Lower lobe of right lung (tissue), 2 donors: ENCODE data around the gene DPF3. TPM values are rescaled to one million over a fixed set of nuclear protein-coding genes. Genes with fewer than 3 reads are reported as not detected.

ENCODE experiments used
- ATAC-seq, 2 donors: fragments of 200-7000 bp; cut with Tn5 transposase; one replicate each; pipeline ENCODE4 v1.9.1; 2020 to 2022; ENCODE audit warnings: mild to moderate bottlenecking in 2 of 2, moderate library complexity in 2 of 2
- DNase-seq: peaks from one replicate; pipeline ENCODE4 v3.0.0-alpha.2; 2020
- H3K27ac ChIP-seq: fragments of 200-600 bp; one replicate; pipeline ENCODE4 v1.8.0; 2022
- H3K27me3 ChIP-seq: fragments of 200-600 bp; one replicate; pipeline ENCODE4 v1.8.0; 2022; ENCODE audit warnings: low read depth
- H3K36me3 ChIP-seq: fragments of 200-600 bp; one replicate; pipeline ENCODE4 v1.8.0; 2022; ENCODE audit warnings: mild to moderate bottlenecking
- H3K4me1 ChIP-seq: fragments of 200-600 bp; one replicate; pipeline ENCODE4 v1.8.0; 2022
- H3K4me3 ChIP-seq: fragments of 200-600 bp; one replicate; pipeline ENCODE4 v1.8.0; 2022; ENCODE audit warnings: mild to moderate bottlenecking
- H3K9me3 ChIP-seq: fragments of 200-600 bp; one replicate; pipeline ENCODE4 v1.8.0; 2022
- CTCF ChIP-seq: fragments of 200-600 bp; IDR thresholded peaks from one replicate; pipeline ENCODE4 v1.8.0; 2022; ENCODE audit warnings: antibody characterized with exemption, mild to moderate bottlenecking
- intact Hi-C: fragments of 100-400 bp; cut with DNase I; formaldehyde crosslinking; loops from one replicate; pipeline ENCODE4 v1.11.0; 2022
- total RNA-seq: library from RNA; stranded (reverse); fragmentation: NEBNext Ultra II Directional; extraction: Animal tissue kit (Norgen Biotek cat#: 25700); gene quantifications from one replicate; pipeline ENCODE4 v1.2.1, GENCODE V29; 2021
- donor health status: DM: no; HTN: yes; CAD: no; lungs with severe emphysema.

The DPF3 gene
- total RNA-seq, 1 donor from 2014 or later, result 0.59 TPM

GRCh38 chr14:72745991-72746980, 147.6 kb downstream of the DPF3 start:
- no peak for TF ChIP-seq CTCF
- peaks cover 3% of the 10 kb centered on the region for H3K9me3 ChIP-seq
- ATAC-seq, result no peak
- no peak overlapping the region for H3K4me3 ChIP-seq
- no peaks in the 10 kb centered on the region for H3K36me3 ChIP-seq
- no peak for DNase-seq
- no peaks in the 10 kb centered on the region for H3K27me3 ChIP-seq
- H3K4me1 ChIP-seq, result no peaks in the 10 kb centered on the region
- intact Hi-C loops, result no loop called here
- H3K27ac ChIP-seq, result no peak overlapping the region

DNA sequence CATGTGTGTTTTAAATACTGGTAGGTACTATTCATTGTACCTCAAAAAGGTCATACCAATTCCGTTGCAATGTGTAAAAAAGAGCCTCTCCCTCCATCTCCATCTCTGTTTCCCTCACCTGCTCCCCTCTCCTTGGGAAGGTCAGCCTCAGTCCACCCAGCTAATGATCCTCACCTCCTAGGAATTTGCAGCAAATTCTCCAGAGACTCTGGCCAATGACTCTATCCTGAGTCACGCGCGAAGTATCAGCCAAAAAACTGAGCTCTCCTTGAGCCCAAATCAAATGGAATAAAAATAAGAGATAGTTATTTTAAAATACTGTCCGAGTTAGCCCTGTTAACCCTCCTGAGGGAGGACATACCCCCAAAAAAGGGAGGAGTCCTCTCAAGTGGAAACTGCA, 148.4 kb downstream of the DPF3 start:
- Histone ChIP-seq H3K36me3 (no peaks in the 10 kb centered on the region), H3K4me1 (no peaks in the 10 kb centered on the region), H3K4me3 (no peak overlapping the region), H3K27ac (no peak overlapping the region), H3K9me3 (peaks cover 3% of the 10 kb centered on the region), H3K27me3 (no peaks in the 10 kb centered on the region)
- TF ChIP-seq CTCF, result no peak
- ATAC-seq (no peak), DNase-seq (no peak)
- intact Hi-C loops, result no loop called here

DNA sequence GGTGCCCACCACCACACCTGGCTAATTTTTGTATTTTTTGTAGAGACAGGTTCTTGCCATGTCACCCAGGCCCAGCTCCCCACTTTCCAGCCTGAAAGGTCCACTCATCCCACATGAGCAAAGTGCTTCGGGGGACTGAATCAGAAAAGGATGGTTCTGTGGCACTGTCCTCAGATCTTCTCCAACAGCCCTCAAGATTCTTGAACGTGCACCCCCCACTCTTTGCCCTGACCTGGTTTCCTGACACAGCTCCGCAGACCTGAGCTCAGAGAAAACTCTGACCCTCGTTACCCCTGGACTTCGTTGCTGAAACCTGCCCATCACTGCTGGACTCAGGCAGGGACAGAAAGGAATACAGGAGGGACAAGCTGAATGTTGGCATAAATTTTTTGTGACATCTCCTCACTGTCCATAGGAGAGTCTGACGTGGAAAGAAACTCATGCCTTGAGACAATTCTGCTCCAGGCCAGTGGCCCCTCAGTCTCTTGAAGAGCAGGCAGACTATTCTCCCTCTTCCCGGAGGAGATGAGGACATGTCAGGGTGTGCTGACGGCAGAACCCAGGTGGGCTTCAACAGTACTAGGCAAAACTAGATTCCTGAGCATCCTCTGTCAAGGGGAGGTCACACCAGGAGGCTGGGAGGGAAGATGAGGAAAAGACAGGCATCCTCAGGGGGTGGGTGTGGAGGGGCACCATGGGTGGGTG, 149.3 kb downstream of the DPF3 start:
- H3K27ac ChIP-seq, result no peak overlapping the region
- no peaks in the 10 kb centered on the region for H3K36me3 ChIP-seq
- intact Hi-C loops, result no loop called here
- no peak for ATAC-seq
- H3K27me3 ChIP-seq, result no peaks in the 10 kb centered on the region
- no peak for DNase-seq
- no peak overlapping the region for H3K4me3 ChIP-seq
- no peak for TF ChIP-seq CTCF
- H3K4me1 ChIP-seq, result no peaks in the 10 kb centered on the region
- peaks cover 3% of the 10 kb centered on the region for H3K9me3 ChIP-seq

DNA sequence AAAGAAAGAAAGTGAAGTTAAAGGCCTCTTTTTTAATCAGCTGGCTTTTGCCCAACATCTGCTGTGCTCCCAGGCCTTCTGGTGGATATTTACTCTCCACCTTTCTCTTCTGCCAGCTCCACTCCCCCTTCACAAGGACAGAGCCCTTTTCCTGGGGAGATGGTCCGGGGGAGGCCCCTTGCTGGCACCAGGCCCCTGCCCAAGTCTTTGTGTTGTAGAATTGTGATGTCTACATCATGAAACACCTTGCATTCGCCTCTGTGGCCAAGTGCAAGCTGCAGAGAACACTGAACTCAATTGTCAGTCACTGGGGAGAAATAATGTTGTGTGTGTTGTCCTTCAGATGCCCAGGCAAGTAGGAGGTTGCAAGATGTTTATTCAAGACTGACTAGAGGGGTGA, 150.3 kb downstream of the DPF3 start:
- DNase-seq, result no peak
- peaks cover 3% of the 10 kb centered on the region for H3K9me3 ChIP-seq
- no peak overlapping the region for H3K4me3 ChIP-seq
- no peak for ATAC-seq
- intact Hi-C loops, result no loop called here
- H3K4me1 ChIP-seq, result no peaks in the 10 kb centered on the region
- no peak for TF ChIP-seq CTCF
- H3K36me3 ChIP-seq, result no peaks in the 10 kb centered on the region
- H3K27ac ChIP-seq, result no peak overlapping the region
- no peaks in the 10 kb centered on the region for H3K27me3 ChIP-seq

- H3K36me3 ChIP-seq, result no peaks in the 10 kb centered on the region
- no peak for DNase-seq
- no peak overlapping the region for H3K27ac ChIP-seq
- H3K27me3 ChIP-seq, result no peaks in the 10 kb centered on the region
- H3K9me3 ChIP-seq, result no peaks in the 10 kb centered on the region
- ATAC-seq, result no peak
- no peaks in the 10 kb centered on the region for H3K4me1 ChIP-seq
- no peak overlapping the region for H3K4me3 ChIP-seq
- TF ChIP-seq CTCF, result no peak
- intact Hi-C loops, result no loop called here
These were observed 151.1 kb downstream of the DPF3 start for GRCh38 chr14:72742838-72743195.
